Prostate gland (tissue), 2 donors: ENCODE results near the gene DHPS.

Source experiments
- POLR2AphosphoS5 ChIP-seq: sonication (generic); formaldehyde crosslinking; IDR thresholded peaks from one replicate; pipeline ENCODE4 v1.6.1; 2017; ENCODE audit warnings: antibody characterized with exemption
- TF ChIP-seq, protein P1 (sequence below), 4 experiments: fragments of 200-600 bp in 2 of 4; fragments of 450-650 bp in 2 of 4; sonication (generic) in 2 of 4; IDR thresholded peaks; 1 replicate in 3 of 4; 2 replicates in 1 of 4; pipeline ENCODE4 v1.5.1; 2016 to 2019; ENCODE audit warnings: antibody characterized with exemption in 4 of 4, mild to moderate bottlenecking in 2 of 4, moderate library complexity in 2 of 4

DNA sequence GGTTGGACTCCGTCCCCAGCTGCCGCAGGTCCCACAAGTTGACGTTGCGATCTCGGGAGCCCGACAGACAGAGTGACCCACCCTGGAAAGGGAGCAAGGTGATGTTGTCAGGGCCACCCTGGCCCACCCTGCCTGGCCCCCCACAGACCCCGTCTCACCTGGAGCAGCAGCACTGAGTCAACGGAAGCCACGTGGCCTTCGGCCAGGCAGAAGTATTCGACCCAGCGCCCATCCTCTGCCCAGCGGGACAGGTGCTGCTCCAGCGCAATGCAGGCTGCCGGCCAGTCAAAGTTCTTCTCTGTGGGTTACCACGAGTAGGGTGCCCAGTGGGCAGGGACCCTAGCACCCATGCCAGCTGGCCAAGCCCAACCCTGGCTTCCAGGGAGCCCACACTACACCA lies 13.0 kb upstream of the DHPS start:
- TF ChIP-seq, protein P1, sequence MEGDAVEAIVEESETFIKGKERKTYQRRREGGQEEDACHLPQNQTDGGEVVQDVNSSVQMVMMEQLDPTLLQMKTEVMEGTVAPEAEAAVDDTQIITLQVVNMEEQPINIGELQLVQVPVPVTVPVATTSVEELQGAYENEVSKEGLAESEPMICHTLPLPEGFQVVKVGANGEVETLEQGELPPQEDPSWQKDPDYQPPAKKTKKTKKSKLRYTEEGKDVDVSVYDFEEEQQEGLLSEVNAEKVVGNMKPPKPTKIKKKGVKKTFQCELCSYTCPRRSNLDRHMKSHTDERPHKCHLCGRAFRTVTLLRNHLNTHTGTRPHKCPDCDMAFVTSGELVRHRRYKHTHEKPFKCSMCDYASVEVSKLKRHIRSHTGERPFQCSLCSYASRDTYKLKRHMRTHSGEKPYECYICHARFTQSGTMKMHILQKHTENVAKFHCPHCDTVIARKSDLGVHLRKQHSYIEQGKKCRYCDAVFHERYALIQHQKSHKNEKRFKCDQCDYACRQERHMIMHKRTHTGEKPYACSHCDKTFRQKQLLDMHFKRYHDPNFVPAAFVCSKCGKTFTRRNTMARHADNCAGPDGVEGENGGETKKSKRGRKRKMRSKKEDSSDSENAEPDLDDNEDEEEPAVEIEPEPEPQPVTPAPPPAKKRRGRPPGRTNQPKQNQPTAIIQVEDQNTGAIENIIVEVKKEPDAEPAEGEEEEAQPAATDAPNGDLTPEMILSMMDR (IDR thresholded peaks at IDR 0.05) = no peak
- no peak for TF ChIP-seq POLR2AphosphoS5
